NCI-H1694 treated with DMSO at 0.1 percent for 48 hours (cell line): Measurements from ENCODE around the gene KLF6.

Experiments
- DNase-seq: peaks from one replicate; lab custom pipeline; 2025; lab: John Stamatoyannopoulos, UW

KLF6 gene

GRCh38 chr10:3774814-3775695 lies 10.0 kb downstream of the KLF6 start:
- no peak for DNase-seq

GRCh38 chr10:3774018-3774813 lies 10.8 kb downstream of the KLF6 start:
- DNase-seq, result no peak

GRCh38 chr10:3773460-3774017 lies 11.5 kb downstream of the KLF6 start:
- no peak for DNase-seq

- DNase-seq, result no peak
Measured at GRCh38 chr10:3772361-3773171, 12.4 kb downstream of the KLF6 start.

GRCh38 chr10:3770611-3771110 lies 14.3 kb downstream of the KLF6 start:
- DNase-seq, result no peak

GRCh38 chr10:3769556-3769955 lies 15.5 kb downstream of the KLF6 start:
- no peak for DNase-seq

GRCh38 chr10:3766046-3766756 lies 18.8 kb downstream of the KLF6 start:
- no peak for DNase-seq

- DNase-seq, result no peak
Measured at GRCh38 chr10:3765146-3765545, 19.9 kb downstream of the KLF6 start.

- DNase-seq, result no peak
Measured at GRCh38 chr10:3764626-3765112, 20.3 kb downstream of the KLF6 start.

- no peak for DNase-seq
Measured at GRCh38 chr10:3763852-3764625, 21.0 kb downstream of the KLF6 start.

GRCh38 chr10:3763035-3763456 lies 22.0 kb downstream of the KLF6 start:
- no peak for DNase-seq

- DNase-seq, result no peak
Measured at GRCh38 chr10:3762309-3762708, 22.7 kb downstream of the KLF6 start.

GRCh38 chr10:3761904-3762303 lies 23.1 kb downstream of the KLF6 start:
- DNase-seq, result no peak

GRCh38 chr10:3761021-3761686 lies 23.9 kb downstream of the KLF6 start:
- no peak for DNase-seq

- DNase-seq, result no peak
Measured at GRCh38 chr10:3760083-3760482, 24.9 kb downstream of the KLF6 start.

- no peak for DNase-seq
Measured at GRCh38 chr10:3759397-3759796, 25.6 kb downstream of the KLF6 start.

GRCh38 chr10:3758491-3758970 lies 26.5 kb downstream of the KLF6 start:
- DNase-seq, result no peak

GRCh38 chr10:3757638-3758490 lies 27.1 kb downstream of the KLF6 start:
- no peak for DNase-seq
